OCI-LY3 (cell line): ENCODE results near the gene OR2A5.

Experiments
- H2AFZ ChIP-seq: fragments of 200-600, 300-600 bp; shearing (Covaris generic); 2 replicates; pipeline ENCODE4 v1.6.0; 2014; ENCODE audit warnings: antibody characterized with exemption, low read depth, low read length
- H3K27ac ChIP-seq: fragments of 200-600, 300-600 bp; sonication (generic); 2 replicates; pipeline ENCODE4 v1.5.1; 2014; ENCODE audit warnings: mild to moderate bottlenecking, low read length, moderate library complexity, mixed read lengths
- H3K27me3 ChIP-seq: fragments of 200-600, 300-600 bp; sonication (generic); 2 replicates; pipeline ENCODE4 v1.6.1; 2014; ENCODE audit warnings: low read depth, low read length, mixed read lengths
- H3K36me3 ChIP-seq: fragments of 200-600, 300-600 bp; sonication (generic); replicated peaks from 2 replicates; pipeline ENCODE3; 2014; ENCODE audit warnings: low read depth, low read length, mixed read lengths
- H3K4me1 ChIP-seq: fragments of 300-600, 200-600 bp; sonication (generic); 2 replicates; pipeline ENCODE4 v1.6.1; 2014; ENCODE audit warnings: low read length, mixed read lengths
- H3K4me2 ChIP-seq: fragments of 200-600, 300-600 bp; sonication (generic); 2 replicates; pipeline ENCODE4 v1.6.1; 2014; ENCODE audit warnings: low read length, mixed read lengths
- H3K4me3 ChIP-seq: fragments of 300-600, 200-600 bp; sonication (generic); 2 replicates; pipeline ENCODE4 v1.5.1; 2014; ENCODE audit warnings: antibody characterized with exemption, mild to moderate bottlenecking, low read length, moderate library complexity
- H3K79me2 ChIP-seq: fragments of 300-600, 200-600 bp; shearing (Covaris generic); 2 replicates; pipeline ENCODE4 v1.6.1; 2014; ENCODE audit warnings: mild to moderate bottlenecking, low read length, mixed read lengths
- H3K9ac ChIP-seq: fragments of 300-600, 200-600 bp; shearing (Covaris generic); 2 replicates; pipeline ENCODE4 v1.6.0; 2014; ENCODE audit warnings: mild to moderate bottlenecking, low read length, moderate library complexity
- H3K9me3 ChIP-seq: fragments of 200-600, 300-600 bp; shearing (Covaris generic); 2 replicates; pipeline ENCODE4 v1.6.1; 2014; ENCODE audit warnings: low read length, mixed read lengths; ENCODE audit not compliant: insufficient read depth
- H4K20me1 ChIP-seq: fragments of 200-600, 300-600 bp; sonication (generic); 2 replicates; pipeline ENCODE4 v1.6.1; 2016; ENCODE audit warnings: low read length, mixed read lengths; ENCODE audit not compliant: insufficient read depth
- CTCF ChIP-seq: fragments of 200-600, 300-600 bp; sonication (generic); IDR thresholded peaks from 2 replicates; pipeline ENCODE4 v1.5.1; 2014; ENCODE audit warnings: antibody characterized with exemption, low read length, low read depth
- EZH2phosphoT487 ChIP-seq: fragments of 200-600 bp; shearing (Covaris generic); IDR thresholded peaks from 2 replicates; pipeline ENCODE4 v1.6.1; 2018; ENCODE audit warnings: antibody characterized with exemption, mixed run types, low read depth

OR2A5 gene

GRCh38 chr7:144098776-144099175, 50.0 kb downstream of the OR2A5 start:
- H3K27ac ChIP-seq: no peak overlapping the region
- H3K9me3 ChIP-seq: no peaks in the 10 kb centered on the region
- no peaks in the 10 kb centered on the region for H3K36me3 ChIP-seq
- no peak overlapping the region for H3K4me3 ChIP-seq
- TF ChIP-seq EZH2phosphoT487 (no peak), CTCF (no peak)
- peaks cover 13% of the 10 kb centered on the region; the same call in 1 of the 2 replicates for H3K27me3 ChIP-seq
- H4K20me1 ChIP-seq: no peaks in the 10 kb centered on the region
- H2AFZ ChIP-seq: no peak overlapping the region
- H3K4me2 ChIP-seq: no peak overlapping the region
- no peaks in the 10 kb centered on the region for H3K79me2 ChIP-seq
- H3K9ac ChIP-seq: no peak overlapping the region
- H3K4me1 ChIP-seq: no peaks in the 10 kb centered on the region

- Histone ChIP-seq H2AFZ (no peak overlapping the region), H3K36me3 (no peaks in the 10 kb centered on the region), H3K79me2 (no peaks in the 10 kb centered on the region), H3K4me2 (no peak overlapping the region), H4K20me1 (no peaks in the 10 kb centered on the region), H3K27me3 (peaks cover 22% of the 10 kb centered on the region; the same call in 1 of the 2 replicates), H3K9me3 (no peaks in the 10 kb centered on the region), H3K4me3 (no peak overlapping the region), H3K9ac (no peak overlapping the region), H3K27ac (no peak overlapping the region), H3K4me1 (peaks cover 2% of the 10 kb centered on the region)
- TF ChIP-seq EZH2phosphoT487 (no peak), CTCF (no peak)
Observed at GRCh38 chr7:144100607-144101006, 51.9 kb downstream of the OR2A5 start.

GRCh38 chr7:144102041-144102440, 53.3 kb downstream of the OR2A5 start:
- Histone ChIP-seq H3K27ac (no peak overlapping the region), H3K79me2 (no peaks in the 10 kb centered on the region), H3K9ac (no peak overlapping the region), H3K4me1 (peaks cover 12% of the 10 kb centered on the region), H3K4me2 (no peak overlapping the region), H4K20me1 (no peaks in the 10 kb centered on the region), H3K4me3 (no peak overlapping the region), H3K27me3 (peaks cover 22% of the 10 kb centered on the region; the same call in 1 of the 2 replicates), H3K9me3 (no peaks in the 10 kb centered on the region), H3K36me3 (no peaks in the 10 kb centered on the region), H2AFZ (no peak overlapping the region)
- TF ChIP-seq CTCF (no peak), EZH2phosphoT487 (no peak)

- no peaks in the 10 kb centered on the region for H4K20me1 ChIP-seq
- H3K4me1 ChIP-seq: peaks cover 12% of the 10 kb centered on the region
- TF ChIP-seq EZH2phosphoT487 (no peak), CTCF (no peak)
- H3K4me2 ChIP-seq: no peak overlapping the region
- no peak overlapping the region for H2AFZ ChIP-seq
- no peak overlapping the region for H3K4me3 ChIP-seq
- H3K79me2 ChIP-seq: no peaks in the 10 kb centered on the region
- no peaks in the 10 kb centered on the region for H3K9me3 ChIP-seq
- no peak overlapping the region for H3K27ac ChIP-seq
- no peak overlapping the region for H3K9ac ChIP-seq
- H3K36me3 ChIP-seq: no peaks in the 10 kb centered on the region
- H3K27me3 ChIP-seq: peaks cover 15% of the 10 kb centered on the region; the same call in 1 of the 2 replicates
Observed at GRCh38 chr7:144105211-144105610, 56.5 kb downstream of the OR2A5 start.
